ENCODE measurements around the gene EGFR. TPM values are rescaled to one million over a fixed set of nuclear protein-coding genes. Genes with fewer than 3 reads are reported as not detected.
A peak's percentile ranks its signal among the peaks of the same experiment; 100 is the strongest.

EGFR gene
- total RNA-seq, 2 donors from 2014 or later, result 57.8 to 63.4 TPM

GRCh38 chr7:55250313-55250712, 231.5 kb downstream of the EGFR start:
- no peak overlapping the region for H3K27ac ChIP-seq
- peak; percentile 69 for TF ChIP-seq CTCF (IDR thresholded peaks at IDR 0.05)
- no peaks in the 10 kb centered on the region for H3K9me3 ChIP-seq
- H3K4me1 ChIP-seq, result peaks cover 6% of the 10 kb centered on the region
- intact Hi-C loops (cut with DNase I), result loop anchor here (10.0 kb wide), 1 partner anchor 226 kb away; no protein-coding TSS in a partner anchor
- H3K4me3 ChIP-seq, result no peak overlapping the region
- peak; percentile 56 for DNase-seq
- no peaks in the 10 kb centered on the region for H3K36me3 ChIP-seq
- H3K9ac ChIP-seq (ENCODE audit: low read depth in 2 of 2, low read length in 2 of 2), result no peak overlapping the region
- peaks cover 4% of the 10 kb centered on the region for H3K27me3 ChIP-seq

GRCh38 chr7:55251313-55251712, 232.5 kb downstream of the EGFR start:
- no peak overlapping the region for H3K9ac ChIP-seq (ENCODE audit: low read depth in 2 of 2, low read length in 2 of 2)
- no peak for DNase-seq
- peaks cover 4% of the 10 kb centered on the region for H3K27me3 ChIP-seq
- intact Hi-C loops (cut with DNase I), result loop anchor here (10.0 kb wide), 1 partner anchor 227 kb away; no protein-coding TSS in a partner anchor
- H3K36me3 ChIP-seq, result no peaks in the 10 kb centered on the region
- no peak for TF ChIP-seq CTCF (IDR thresholded peaks at IDR 0.05)
- H3K9me3 ChIP-seq, result no peaks in the 10 kb centered on the region
- H3K27ac ChIP-seq, result no peak overlapping the region
- peaks cover 6% of the 10 kb centered on the region for H3K4me1 ChIP-seq
- no peak overlapping the region for H3K4me3 ChIP-seq

DNA sequence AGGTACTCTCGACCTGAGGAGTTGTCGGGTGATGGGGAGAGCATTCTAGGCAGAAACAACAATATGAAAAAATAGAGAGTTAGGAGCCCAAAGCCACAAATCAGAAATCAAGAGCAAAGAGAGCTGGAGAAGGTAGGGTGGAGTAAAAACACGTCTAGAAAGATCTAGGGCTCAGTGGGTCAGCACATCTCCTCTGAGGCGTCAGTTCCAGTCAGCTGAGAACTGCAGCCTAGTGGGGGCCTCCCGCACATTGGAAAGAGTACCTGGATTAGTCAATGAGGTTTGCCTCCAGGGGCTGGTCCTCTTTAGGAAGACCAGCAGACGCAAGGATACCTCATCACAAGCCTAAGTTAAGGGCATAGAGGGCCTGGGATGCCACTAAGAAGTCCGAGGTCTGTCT, 233.1 kb downstream of the EGFR start:
- DNase-seq, result no peak
- Histone ChIP-seq H3K9me3 (no peaks in the 10 kb centered on the region), H3K9ac (ENCODE audit: low read depth in 2 of 2, low read length in 2 of 2) (no peak overlapping the region), H3K27me3 (peaks cover 4% of the 10 kb centered on the region), H3K36me3 (no peaks in the 10 kb centered on the region), H3K27ac (no peak overlapping the region), H3K4me3 (no peak overlapping the region), H3K4me1 (peaks cover 6% of the 10 kb centered on the region)
- TF ChIP-seq CTCF (IDR thresholded peaks at IDR 0.05), result no peak
- intact Hi-C loops (cut with DNase I), result loop anchor here (10.0 kb wide), 1 partner anchor 227 kb away; no protein-coding TSS in a partner anchor

DNA sequence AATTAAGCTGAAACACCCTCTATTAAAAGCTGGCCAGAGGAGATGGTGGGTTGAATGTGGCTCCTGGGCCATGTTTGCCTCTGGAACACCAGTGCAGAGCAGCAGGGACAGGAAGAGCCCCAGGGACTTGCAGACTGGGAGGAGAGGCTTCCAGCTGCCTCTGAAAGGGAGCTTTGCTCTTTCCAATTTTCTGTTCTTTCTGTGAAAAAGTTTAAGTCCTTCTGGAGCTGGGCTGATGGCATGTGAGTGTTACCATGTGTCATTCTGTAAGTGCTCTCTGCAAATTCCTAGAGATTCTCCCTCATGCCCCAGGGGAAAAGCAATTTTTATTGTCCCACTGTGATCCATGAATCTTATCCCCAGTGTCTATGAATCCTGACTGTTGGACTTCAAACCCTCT, 233.6 kb downstream of the EGFR start:
- DNase-seq, result no peak

GRCh38 chr7:55253188-55253587, 234.4 kb downstream of the EGFR start:
- intact Hi-C loops (cut with DNase I), result loop anchor here (10.0 kb wide), 1 partner anchor 228 kb away; no protein-coding TSS in a partner anchor
- H3K4me1 ChIP-seq, result peaks cover 6% of the 10 kb centered on the region
- H3K9ac ChIP-seq (ENCODE audit: low read depth in 2 of 2, low read length in 2 of 2), result no peak overlapping the region
- no peak for TF ChIP-seq CTCF (IDR thresholded peaks at IDR 0.05)
- H3K27ac ChIP-seq, result no peak overlapping the region
- no peak overlapping the region for H3K4me3 ChIP-seq
- no peaks in the 10 kb centered on the region for H3K36me3 ChIP-seq
- no peaks in the 10 kb centered on the region for H3K9me3 ChIP-seq
- DNase-seq, result no peak
- peaks cover 4% of the 10 kb centered on the region for H3K27me3 ChIP-seq

More for the DNA sequence above, 233.6 kb downstream of the EGFR start:
- H3K27ac ChIP-seq, result no peak overlapping the region
- H3K9ac ChIP-seq (ENCODE audit: low read depth in 2 of 2, low read length in 2 of 2), result no peak overlapping the region
- intact Hi-C loops (cut with DNase I), result loop anchor here (10.0 kb wide), 1 partner anchor 228 kb away; no protein-coding TSS in a partner anchor
- H3K36me3 ChIP-seq, result no peaks in the 10 kb centered on the region
- no peaks in the 10 kb centered on the region for H3K9me3 ChIP-seq
- peaks cover 4% of the 10 kb centered on the region for H3K27me3 ChIP-seq
- H3K4me3 ChIP-seq, result no peak overlapping the region
- no peak for TF ChIP-seq CTCF (IDR thresholded peaks at IDR 0.05)
- H3K4me1 ChIP-seq, result peaks cover 6% of the 10 kb centered on the region
